Neuronal stem cell (in vitro differentiated cells): Measurements from ENCODE around the gene CSAG1. TPM values are rescaled to one million over a fixed set of nuclear protein-coding genes. Genes with fewer than 3 reads are reported as not detected.
"Not testable (repeated sequence)": the region's sequence is repeated elsewhere in the genome, so short reads cannot be mapped to it uniquely, and the experiment has no call there.

ENCODE experiments used
- DNase-seq: peaks from one replicate; pipeline ENCODE4 v3.0.0-alpha.2; 2013; ENCODE audit warnings: low spot score
- H2AFZ ChIP-seq: one replicate; pipeline ENCODE4 v1.6.1; 2013; ENCODE audit warnings: mild to moderate bottlenecking, low read length, inconsistent platforms
- H2AK5ac ChIP-seq: 2 replicates; pipeline ENCODE4 v1.6.1; 2013; ENCODE audit warnings: low read depth, mild to moderate bottlenecking, inconsistent platforms, low read length, moderate library complexity, mixed read lengths
- H2BK120ac ChIP-seq: 2 replicates; pipeline ENCODE4 v1.6.1; 2013; ENCODE audit warnings: low read depth, mild to moderate bottlenecking, inconsistent platforms, low read length, moderate library complexity, mixed read lengths
- H2BK12ac ChIP-seq: one replicate; pipeline ENCODE4 v1.6.1; 2013; ENCODE audit warnings: low read length, inconsistent platforms
- H2BK15ac ChIP-seq: 2 replicates; pipeline ENCODE4 v1.6.1; 2013; ENCODE audit warnings: mild to moderate bottlenecking, low read length, inconsistent platforms, mixed read lengths
- H2BK5ac ChIP-seq: one replicate; pipeline ENCODE4 v1.6.1; 2013; ENCODE audit warnings: inconsistent platforms, mild to moderate bottlenecking, low read length, moderate library complexity
- H3K14ac ChIP-seq: one replicate; pipeline ENCODE4 v1.6.1; 2013; ENCODE audit warnings: low read length, inconsistent platforms
- H3K18ac ChIP-seq: 2 replicates; pipeline ENCODE4 v1.6.1; 2013; ENCODE audit warnings: low read length, inconsistent platforms
- H3K23ac ChIP-seq: 2 replicates; pipeline ENCODE4 v1.6.1; 2013; ENCODE audit warnings: low read depth, mild to moderate bottlenecking, mixed read lengths, low read length, inconsistent platforms; ENCODE audit not compliant: poor library complexity
- H3K27ac ChIP-seq: replicated peaks from 3 replicates; pipeline ENCODE4 v1.5.1; 2013; ENCODE audit warnings: low read length, inconsistent platforms
- H3K27me3 ChIP-seq, 3 experiments: 2 replicates each; pipeline ENCODE4 v1.6.1; 2013; ENCODE audit warnings: low read length in 3 of 3, mild to moderate bottlenecking in 2 of 3, inconsistent platforms in 1 of 3, low read depth in 1 of 3, mixed read lengths in 1 of 3, moderate library complexity in 1 of 3; ENCODE audit not compliant: control insufficient read depth in 3 of 3, insufficient read depth in 3 of 3
- H3K36me3 ChIP-seq, 2 donors: replicated peaks in 1 of 2; 2 replicates each; pipeline ENCODE4 v1.6.1; 2013; ENCODE audit warnings: low read length in 2 of 2; ENCODE audit not compliant: control insufficient read depth in 2 of 2, insufficient read depth in 2 of 2
- H3K4ac ChIP-seq: 2 replicates; pipeline ENCODE4 v1.6.1; 2013; ENCODE audit warnings: inconsistent platforms, mild to moderate bottlenecking, low read length, moderate library complexity
- H3K4me1 ChIP-seq, 2 donors: 1 replicate in 1 of 2; 2 replicates in 1 of 2; pipeline ENCODE4 v1.6.1; 2013; ENCODE audit warnings: low read length in 2 of 2, low read depth in 1 of 2; ENCODE audit not compliant: control insufficient read depth in 2 of 2, insufficient read depth in 1 of 2
- H3K4me2 ChIP-seq: one replicate; pipeline ENCODE4 v1.6.1; 2013; ENCODE audit warnings: mild to moderate bottlenecking, low read length, inconsistent platforms; ENCODE audit not compliant: insufficient read depth, poor library complexity, severe bottlenecking
- H3K4me3 ChIP-seq, 2 donors: 2 replicates each; pipeline ENCODE4 v1.5.1; 2013; ENCODE audit warnings: low read length in 2 of 2, mild to moderate bottlenecking in 2 of 2, inconsistent platforms in 1 of 2, moderate library complexity in 1 of 2
- H3K79me1 ChIP-seq: one replicate; pipeline ENCODE4 v1.6.1; 2013; ENCODE audit warnings: low read depth, mild to moderate bottlenecking, inconsistent platforms, low read length, moderate library complexity
- H3K9ac ChIP-seq: one replicate; pipeline ENCODE4 v1.6.1; 2013; ENCODE audit warnings: mild to moderate bottlenecking, low read depth, low read length, inconsistent platforms; ENCODE audit not compliant: poor library complexity
- H3K9me3 ChIP-seq, 2 donors: replicated peaks in 1 of 2; 2 replicates each; pipeline versions ENCODE3 to v1.6.1; 2013; ENCODE audit warnings: low read length in 2 of 2, mild to moderate bottlenecking in 2 of 2, inconsistent platforms in 1 of 2, low read depth in 1 of 2, mixed read lengths in 1 of 2, moderate library complexity in 1 of 2; ENCODE audit not compliant: control insufficient read depth in 2 of 2, insufficient read depth in 1 of 2
- H4K8ac ChIP-seq: one replicate; pipeline ENCODE4 v1.6.1; 2013; ENCODE audit warnings: low read depth, mild to moderate bottlenecking, inconsistent platforms, low read length, moderate library complexity
- H4K91ac ChIP-seq: one replicate; pipeline ENCODE4 v1.6.1; 2013; ENCODE audit warnings: low read length, low read depth, mild to moderate bottlenecking, inconsistent platforms; ENCODE audit not compliant: poor library complexity
- WGBS, 2 donors: extraction: QIAGEN DNeasy Blood & Tissue Kit; methylation state at CpG; one replicate each; pipeline ENCODE4 v1.1.7; 2013; ENCODE audit warnings: missing lambda C conversion rate in 2 of 2, mixed read lengths in 1 of 2; ENCODE audit not compliant: insufficient read length in 2 of 2, insufficient replicate concordance in 1 of 2; ENCODE audit errors: extremely low coverage in 2 of 2; 5-methylcytosine and 5-hydroxymethylcytosine counted together
- polyA plus RNA-seq, 2 experiments: library from polyadenylated mRNA; stranded (reverse); fragments of 200-250 nt; gene quantifications; one replicate each; pipeline ENCODE4 v1.2.3, GENCODE V29; 2013

Gene CSAG1, protein sequence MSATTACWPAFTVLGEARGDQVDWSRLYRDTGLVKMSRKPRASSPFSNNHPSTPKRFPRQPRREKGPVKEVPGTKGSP
- polyA plus RNA-seq (2013, experiment 1 of 2), result not detected
- polyA plus RNA-seq (2013, experiment 2 of 2), result not detected

DNA sequence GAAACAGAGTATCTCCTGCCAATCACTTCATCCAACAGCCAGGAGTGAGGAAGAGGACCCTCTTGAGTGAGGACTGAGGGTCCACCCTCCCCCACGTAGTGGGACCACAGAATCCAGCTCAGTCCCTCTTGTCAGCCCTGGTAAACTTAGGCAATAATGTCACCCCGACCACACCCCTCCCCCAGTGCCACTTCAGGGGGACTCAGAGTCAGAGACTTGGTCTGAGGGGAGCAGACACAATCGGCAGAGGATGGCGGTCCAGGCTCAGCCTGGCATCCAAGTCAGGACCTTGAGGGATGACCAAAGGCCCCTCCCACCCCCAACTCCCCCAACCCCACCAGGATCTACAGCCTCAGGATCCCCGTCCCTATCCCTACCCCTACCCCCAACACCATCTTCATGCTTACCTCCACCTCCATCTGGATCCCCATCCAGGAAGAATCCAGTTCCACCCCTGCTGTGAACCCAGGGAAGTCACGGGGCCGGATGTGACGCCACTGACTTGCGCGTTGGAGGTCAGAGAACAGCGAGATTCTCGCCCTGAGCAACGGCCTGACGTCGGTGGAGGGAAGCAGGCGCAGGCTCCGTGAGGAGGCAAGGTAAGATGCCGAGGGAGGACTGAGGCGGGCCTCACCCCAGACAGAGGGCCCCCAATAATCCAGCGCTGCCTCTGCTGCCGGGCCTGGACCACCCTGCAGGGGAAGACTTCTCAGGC, at the start of gene CSAG1, which contains the start of gene MAGEA12:
TSS of gene CSAG1 (minus strand) at position 461 of the 715 bp plus-strand sequence. CDS start 1,261 bp downstream, outside the sequence.
TSS of gene MAGEA12 (plus strand) at position 497 of the 715 bp plus-strand sequence. CDS start 2,405 bp downstream, outside the sequence.
- no peak within 1 kb of the TSS for H3K4me2 ChIP-seq
- no peaks in the 10 kb centered on the region for H3K27me3 ChIP-seq
- H3K9me3 ChIP-seq, result no peaks in the 10 kb centered on the region
- no peak within 1 kb of the TSS for H2BK12ac ChIP-seq
- H2BK15ac ChIP-seq, result no peak within 1 kb of the TSS
- no peak within 1 kb of the TSS for H3K14ac ChIP-seq
- H2AK5ac ChIP-seq, result no peak within 1 kb of the TSS
- no peak within 1 kb of the TSS for H3K18ac ChIP-seq
- no CpG with 5 or more reads among the region's 21 CpGs for WGBS, 2 donors
- H2AFZ ChIP-seq, result no peak within 1 kb of the TSS
- H3K4me1 ChIP-seq, result no peaks in the 10 kb centered on the region
- H4K8ac ChIP-seq, result no peak within 1 kb of the TSS
- no peak for DNase-seq
- no peak within 1 kb of the TSS for H3K27ac ChIP-seq
- H3K79me1 ChIP-seq, result no peaks in the 10 kb centered on the region
- no peaks in the 10 kb centered on the region for H3K36me3 ChIP-seq
- H2BK5ac ChIP-seq, result no peak within 1 kb of the TSS
- no peak within 1 kb of the TSS for H3K23ac ChIP-seq
- H3K4me3 ChIP-seq, result no peak within 1 kb of the TSS
- no peak within 1 kb of the TSS for H2BK120ac ChIP-seq
- H4K91ac ChIP-seq, result no peak within 1 kb of the TSS
- no peak within 1 kb of the TSS for H3K9ac ChIP-seq
- no peak within 1 kb of the TSS for H3K4ac ChIP-seq

DNA sequence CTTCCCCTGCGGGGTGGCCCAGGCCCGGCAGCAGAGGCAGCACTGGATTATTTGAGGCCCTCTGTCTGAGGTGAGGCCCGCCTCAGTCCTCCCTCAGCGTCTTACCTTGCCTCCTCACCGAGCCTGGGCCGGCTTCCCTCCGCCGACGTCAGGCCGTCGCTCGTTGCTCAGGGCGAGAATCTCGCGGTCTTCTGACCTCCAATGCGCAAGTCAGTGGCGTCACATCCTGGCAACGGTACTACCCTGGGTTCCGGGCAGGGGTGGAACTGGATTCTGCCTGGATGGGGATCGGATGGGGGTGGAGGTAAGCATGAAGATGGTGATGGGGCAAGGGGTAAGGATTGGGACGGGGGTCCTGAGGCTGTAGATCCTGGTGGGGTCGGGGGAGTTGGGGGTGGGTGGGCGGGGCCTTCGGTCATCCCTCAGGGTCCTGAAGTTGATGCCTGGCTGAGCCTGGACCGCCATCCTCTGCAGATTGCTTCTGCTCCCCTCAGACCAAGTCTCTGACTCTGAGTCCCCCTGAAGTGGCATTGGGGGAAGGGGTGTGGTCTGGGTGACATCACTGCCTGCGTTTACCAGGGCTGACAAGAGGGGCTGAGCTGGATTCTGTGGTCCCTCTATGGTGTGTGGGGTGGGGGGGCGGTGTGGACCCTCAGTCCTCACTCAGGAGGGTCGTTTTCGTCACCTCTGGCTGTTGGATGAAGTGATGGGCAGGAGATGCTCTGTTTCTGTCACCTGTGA, 36.2 kb upstream of the CSAG1 start, which contains the start of gene MAGEA6:
TSS of gene MAGEA6 (minus strand) at position 141 of the 741 bp plus-strand sequence. CDS start 2,039 bp downstream, outside the sequence.
- not testable (repeated sequence) for H2BK120ac ChIP-seq, H3K36me3 ChIP-seq, H2BK12ac ChIP-seq, H3K27me3 ChIP-seq, H3K18ac ChIP-seq, H4K91ac ChIP-seq, DNase-seq, H3K4ac ChIP-seq, H3K4me2 ChIP-seq, H3K79me1 ChIP-seq, H4K8ac ChIP-seq, H3K4me3 ChIP-seq, H3K9ac ChIP-seq, H2AFZ ChIP-seq, H2BK15ac ChIP-seq, H2AK5ac ChIP-seq, H3K9me3 ChIP-seq, H2BK5ac ChIP-seq, H3K27ac ChIP-seq, H3K4me1 ChIP-seq, H3K23ac ChIP-seq, H3K14ac ChIP-seq
- WGBS, 2 donors, result no CpG with 5 or more reads among the region's 29 CpGs

GRCh38 chrX:152766562-152766961, 33.0 kb upstream of the CSAG1 start:
- not testable (repeated sequence) for DNase-seq

GRCh38 chrX:152761582-152761981, 28.1 kb upstream of the CSAG1 start:
- H3K4me3 ChIP-seq, result not testable (repeated sequence)
- no CpG with 5 or more reads among the region's 7 CpGs for WGBS, 2 donors

More at GRCh38 chrX:152766562-152766961, 33.0 kb upstream of the CSAG1 start:
- H3K27ac ChIP-seq, H2BK120ac ChIP-seq, H3K79me1 ChIP-seq, H2AK5ac ChIP-seq, H4K8ac ChIP-seq, H2BK15ac ChIP-seq, H3K14ac ChIP-seq, H3K4me2 ChIP-seq, H2BK5ac ChIP-seq, H4K91ac ChIP-seq, H3K9ac ChIP-seq, H2BK12ac ChIP-seq, H2AFZ ChIP-seq, H3K4me3 ChIP-seq, H3K27me3 ChIP-seq, H3K4ac ChIP-seq, H3K4me1 ChIP-seq, H3K9me3 ChIP-seq, H3K23ac ChIP-seq, H3K18ac ChIP-seq, H3K36me3 ChIP-seq: not testable (repeated sequence)
- WGBS, 2 donors, result no CpG with 5 or more reads among the region's 9 CpGs

More at GRCh38 chrX:152761582-152761981, 28.1 kb upstream of the CSAG1 start:
- H3K9ac ChIP-seq, H3K27me3 ChIP-seq, H4K91ac ChIP-seq, H3K4ac ChIP-seq, H2BK15ac ChIP-seq, H3K18ac ChIP-seq, H3K4me1 ChIP-seq, H2BK5ac ChIP-seq, H3K4me2 ChIP-seq, H3K36me3 ChIP-seq, H3K23ac ChIP-seq, DNase-seq, H2AFZ ChIP-seq, H3K27ac ChIP-seq, H2AK5ac ChIP-seq, H2BK12ac ChIP-seq, H2BK120ac ChIP-seq, H3K79me1 ChIP-seq, H3K14ac ChIP-seq, H4K8ac ChIP-seq, H3K9me3 ChIP-seq: not testable (repeated sequence)
